HG03108 (cell line): ENCODE data around the gene ADCY9.

Experiments used
- ATAC-seq: cut with Tn5 transposase; IDR thresholded peaks from one replicate; pipeline ENCODE4 v1.9.1; 2021; ENCODE audit warnings: moderate library complexity; ENCODE audit not compliant: unreplicated experiment

The ADCY9 gene

DNA sequence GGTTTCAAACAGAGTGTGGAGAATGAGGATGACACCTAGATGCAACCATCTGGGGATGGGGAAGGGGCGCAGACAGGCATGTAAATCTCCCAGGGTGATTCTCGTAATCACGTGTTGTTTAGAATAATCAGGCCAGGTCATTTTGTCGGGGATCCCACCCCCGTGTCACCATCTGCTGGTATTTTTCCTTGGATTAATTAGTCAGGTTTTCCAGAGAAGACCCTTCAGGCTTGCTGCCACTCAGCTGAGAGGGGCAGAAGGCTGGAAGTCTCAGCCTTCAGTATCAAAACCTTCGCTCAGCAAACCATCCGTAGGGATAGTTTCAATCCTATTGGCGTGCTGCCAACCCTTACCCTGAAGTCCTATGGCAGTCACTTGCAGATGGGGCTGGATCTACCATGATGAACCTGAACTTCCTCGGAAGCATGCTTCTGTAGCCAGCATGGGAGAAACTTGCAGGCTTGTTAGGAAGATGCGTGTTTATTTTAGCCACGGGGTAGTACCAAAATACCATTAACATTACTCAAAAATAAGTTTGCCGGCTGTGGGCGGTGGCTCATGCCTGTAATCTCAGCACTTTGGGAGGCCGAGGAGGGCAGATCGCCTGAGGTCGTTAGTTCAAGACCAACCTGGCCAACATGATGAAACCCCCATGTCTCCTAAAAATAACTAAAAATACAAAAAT lies 7.5 kb upstream of the ADCY9 start:
- no peak for ATAC-seq

GRCh38 chr16:4120176-4120575 lies 3.9 kb upstream of the ADCY9 start:
- ATAC-seq = no peak

DNA sequence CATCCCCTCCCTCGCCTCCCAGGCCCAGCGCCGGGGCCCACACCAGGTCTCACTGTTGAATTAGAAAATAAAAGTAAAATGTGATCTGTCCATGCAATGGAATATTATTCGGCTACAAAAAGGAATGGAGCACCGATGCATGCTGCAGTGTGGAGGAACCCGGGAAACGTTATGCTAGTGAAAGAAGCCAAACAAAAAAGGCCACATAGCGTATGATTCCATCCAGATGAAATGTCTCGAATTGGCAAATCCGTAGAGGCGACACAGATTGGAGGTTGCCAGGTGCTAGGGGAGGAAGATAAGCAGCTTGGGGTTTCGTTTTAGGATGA lies 972 bp upstream of the ADCY9 start:
- no peak for ATAC-seq

DNA sequence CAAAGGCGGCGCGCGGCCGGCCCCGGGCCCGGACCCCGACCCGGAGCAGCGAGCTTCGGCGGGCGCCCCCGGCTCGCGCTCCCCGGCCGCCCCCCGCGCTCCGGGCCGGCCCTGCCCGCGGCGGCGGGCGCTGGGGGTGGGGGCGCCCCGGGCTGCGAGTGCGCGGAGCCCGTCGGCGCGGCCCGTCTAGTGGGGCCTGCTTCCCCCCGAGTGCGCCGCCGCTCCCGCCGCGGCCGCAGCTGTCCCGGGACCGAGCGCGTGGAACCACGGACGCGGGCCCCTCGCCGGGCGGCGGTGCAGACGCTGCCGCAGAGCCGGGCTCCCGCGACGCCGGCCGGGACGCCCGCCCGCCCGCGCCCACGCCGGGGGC lies 308 bp downstream of the ADCY9 start:
- peak; percentile 7 for ATAC-seq

DNA sequence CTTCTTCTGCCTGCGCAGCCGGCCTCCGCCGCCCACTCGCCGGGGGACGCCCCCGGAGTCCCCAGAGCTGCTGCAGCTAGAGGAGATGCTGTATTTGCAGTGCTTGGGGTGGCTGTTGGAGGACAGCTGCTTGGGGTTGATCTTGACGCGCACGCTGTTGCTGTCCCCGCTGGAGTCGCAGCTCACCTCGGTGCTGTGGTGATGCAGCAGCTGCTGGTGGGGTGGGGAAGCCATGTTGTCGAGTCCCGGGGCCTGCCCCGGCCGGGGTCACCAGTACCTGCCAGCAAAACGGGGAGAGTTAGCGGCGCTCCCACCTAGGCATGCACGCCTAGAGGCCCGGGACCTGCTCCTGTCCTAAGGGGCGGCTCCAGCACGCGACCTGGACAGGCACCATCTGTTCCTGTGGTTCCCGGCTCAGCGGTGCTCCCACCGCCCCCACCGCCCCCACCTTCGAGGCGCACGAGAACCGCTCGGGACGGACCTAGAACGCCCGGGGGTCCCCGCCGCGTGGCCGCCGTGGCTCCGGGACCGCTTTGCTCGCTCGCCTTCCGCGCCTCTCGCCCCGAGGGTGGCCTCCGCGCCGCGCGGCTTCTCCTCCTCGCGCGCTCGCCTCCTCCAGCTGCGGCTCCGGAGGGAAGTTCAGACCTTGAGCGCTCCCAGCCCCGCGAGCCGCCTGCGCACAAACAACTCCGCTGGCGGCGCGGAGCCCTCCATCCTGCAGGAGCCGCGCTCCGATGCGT lies 863 bp downstream of the ADCY9 start:
- peak; percentile 22 for ATAC-seq

DNA sequence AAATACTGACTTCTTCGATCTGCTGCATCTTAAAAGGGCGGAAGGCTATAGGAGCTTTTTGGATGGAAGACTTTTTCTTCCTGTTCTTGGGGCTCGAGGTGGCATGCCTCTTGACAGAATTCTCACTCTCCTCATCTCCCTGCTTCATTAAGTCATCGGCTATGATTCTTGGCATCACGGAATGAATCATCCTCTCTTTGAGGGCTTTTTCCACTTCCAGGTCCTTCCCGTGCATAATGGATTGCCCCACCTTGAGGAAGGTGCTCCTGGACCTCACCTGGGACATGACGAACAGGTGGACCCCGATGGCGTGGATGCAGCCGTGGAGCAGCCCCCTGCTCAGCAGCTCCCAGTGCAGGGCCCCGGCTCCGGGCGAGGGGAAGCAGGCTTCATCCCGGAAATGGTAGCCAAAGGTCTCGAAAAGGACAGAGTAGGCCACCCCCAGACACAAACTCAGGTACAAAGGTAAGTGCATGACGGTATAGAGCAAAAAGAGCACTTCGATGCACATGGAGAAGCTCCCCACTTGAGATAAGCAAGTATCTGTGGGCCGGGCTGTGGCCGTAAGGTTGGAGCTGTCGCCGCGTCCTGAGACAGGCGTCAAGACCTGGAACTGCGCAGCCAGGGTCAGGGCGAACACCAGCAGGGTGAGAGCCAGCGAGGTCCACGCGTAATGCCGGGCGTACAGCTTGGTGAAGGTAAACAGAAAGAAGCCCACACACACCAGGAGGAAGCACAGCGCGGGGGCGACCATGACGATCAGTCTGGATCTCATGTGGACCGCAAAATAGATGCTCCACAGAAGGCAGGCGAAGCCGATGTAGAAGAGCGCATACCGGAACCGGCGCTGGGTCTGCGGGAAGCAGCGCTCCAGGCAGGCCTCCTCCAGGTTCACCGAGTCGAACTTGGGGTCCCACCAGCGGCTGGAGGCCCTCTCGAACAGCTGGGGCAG lies 1.7 kb downstream of the ADCY9 start:
- ATAC-seq = no peak

DNA sequence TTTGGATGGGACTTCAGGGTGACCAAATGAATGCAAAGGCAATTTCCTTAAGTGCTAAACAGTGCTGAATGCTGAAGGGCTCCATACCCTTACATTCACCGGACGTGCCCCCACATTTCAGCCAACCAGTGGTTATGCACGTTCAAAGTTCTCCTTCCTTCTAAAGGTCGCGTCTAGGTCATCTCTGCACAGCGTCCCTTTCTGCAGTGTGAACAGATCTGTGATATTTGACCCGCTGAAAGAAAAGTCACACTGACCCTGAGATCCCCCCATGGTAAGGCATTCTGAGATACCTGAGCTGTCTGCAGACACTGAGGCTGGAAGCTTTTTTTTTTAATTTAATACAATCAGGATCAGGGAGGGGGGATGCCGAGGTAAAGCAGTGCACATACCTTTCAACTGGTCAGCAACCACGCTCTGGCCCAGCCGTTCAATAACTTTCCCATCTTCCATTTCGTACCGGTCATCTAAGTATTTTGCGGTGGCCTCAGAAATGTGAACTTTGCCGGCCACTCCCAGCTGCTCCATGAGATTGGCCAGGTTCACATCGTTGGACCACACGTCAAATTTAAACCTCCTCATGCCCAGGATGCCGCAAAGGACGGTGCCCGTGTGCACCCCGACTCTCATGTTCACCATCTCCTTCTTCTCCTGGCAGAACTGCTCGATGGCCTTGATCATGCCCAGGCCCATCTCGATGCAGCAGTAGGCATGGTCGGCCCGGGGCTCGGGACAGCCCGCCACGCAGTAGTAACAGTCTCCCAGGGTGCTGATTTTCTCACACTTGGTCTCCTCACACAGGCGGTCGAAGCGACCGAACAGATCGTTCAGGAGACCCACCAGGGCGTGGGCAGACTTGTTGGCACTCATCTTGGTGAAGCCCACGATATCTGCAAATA lies 2.6 kb downstream of the ADCY9 start:
- ATAC-seq = no peak

DNA sequence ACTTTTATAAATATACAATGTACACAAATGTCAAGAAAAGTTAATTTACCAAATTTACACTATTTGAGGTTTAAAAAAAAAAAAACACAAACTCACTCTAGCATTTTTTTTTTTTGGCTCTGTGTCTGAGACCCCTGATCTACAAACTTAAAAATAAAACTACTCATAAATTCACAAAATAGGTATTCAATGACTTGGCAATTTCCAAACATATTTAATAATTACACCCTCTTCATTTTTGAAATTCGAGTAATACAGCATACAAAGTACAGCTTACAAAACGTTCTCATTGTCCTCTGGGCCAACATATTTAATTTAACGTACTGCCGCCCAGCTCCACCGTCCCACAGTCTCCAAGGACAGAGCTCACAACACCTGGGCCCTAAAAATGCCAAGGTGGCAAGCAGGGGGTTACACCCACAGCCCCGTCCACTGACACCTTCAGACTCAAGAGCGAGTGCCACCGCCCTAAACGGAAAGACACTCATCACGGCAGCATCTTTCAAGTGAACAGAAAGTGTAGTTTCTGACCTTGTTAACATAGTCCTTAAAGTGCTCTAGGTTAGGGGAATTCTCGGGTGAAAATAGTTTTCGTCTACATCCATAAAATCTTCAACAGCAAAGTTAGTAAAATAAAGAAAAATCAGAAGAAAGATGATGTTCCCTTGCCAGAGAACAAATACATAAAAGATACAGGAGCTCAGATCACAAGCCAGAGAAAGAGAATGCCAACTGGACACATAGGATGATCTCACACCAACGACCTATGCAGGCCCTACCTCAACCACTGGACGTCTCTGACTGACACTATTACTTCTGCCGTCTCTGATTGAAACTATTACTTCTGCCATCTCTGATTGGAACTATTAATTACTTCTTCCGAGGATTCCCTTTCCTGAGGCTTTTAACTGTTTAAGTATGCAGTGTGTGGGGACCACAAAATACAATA lies 4.2 kb downstream of the ADCY9 start:
- ATAC-seq = no peak

- ATAC-seq = no peak
Measured at GRCh38 chr16:4110680-4111079, 5.6 kb downstream of the ADCY9 start.

DNA sequence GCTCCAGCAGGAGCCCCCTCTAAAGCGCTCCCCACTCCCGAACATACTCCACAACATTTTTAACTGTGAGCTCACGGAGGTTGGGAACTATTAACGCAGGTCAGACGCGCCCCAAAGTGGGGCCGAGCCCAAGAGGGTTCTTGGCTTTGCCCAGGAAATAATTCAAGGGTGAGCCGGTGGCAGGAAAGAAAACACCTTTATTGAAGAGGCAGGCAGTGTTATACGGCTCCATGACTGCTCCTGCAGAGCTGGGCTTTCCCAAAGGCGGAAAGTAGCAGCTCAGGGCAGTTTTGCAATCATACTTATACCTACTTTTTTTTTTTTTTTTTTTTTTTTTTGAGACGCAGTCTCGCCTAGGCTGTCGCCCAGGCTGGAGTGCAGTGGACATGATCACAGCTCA lies 6.2 kb downstream of the ADCY9 start:
- ATAC-seq = no peak

DNA sequence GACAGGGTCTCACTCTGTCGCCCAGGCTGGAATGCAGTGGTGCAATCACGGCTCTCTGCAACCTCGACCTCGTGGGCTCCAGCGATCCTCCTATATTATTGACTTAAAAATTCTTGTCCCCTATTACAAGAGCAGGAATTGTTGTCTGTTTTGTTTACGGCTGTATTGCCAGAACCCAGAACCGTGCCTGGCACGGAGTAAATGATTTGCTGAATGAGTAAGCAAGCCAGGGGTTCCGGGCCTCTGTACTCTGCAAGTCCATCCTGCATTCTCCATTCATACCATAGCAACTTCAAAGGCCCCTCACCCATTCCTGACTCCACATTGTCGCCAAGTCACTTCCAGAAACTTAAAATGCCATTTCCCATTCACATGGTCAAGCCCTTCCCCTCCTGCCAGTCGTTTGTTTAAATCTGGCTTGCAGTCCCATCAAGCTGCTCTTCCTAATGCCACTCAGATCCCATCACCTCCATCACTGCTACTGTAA lies 6.9 kb downstream of the ADCY9 start:
- no peak for ATAC-seq

GRCh38 chr16:4106516-4106915 lies 9.7 kb downstream of the ADCY9 start:
- no peak for ATAC-seq

DNA sequence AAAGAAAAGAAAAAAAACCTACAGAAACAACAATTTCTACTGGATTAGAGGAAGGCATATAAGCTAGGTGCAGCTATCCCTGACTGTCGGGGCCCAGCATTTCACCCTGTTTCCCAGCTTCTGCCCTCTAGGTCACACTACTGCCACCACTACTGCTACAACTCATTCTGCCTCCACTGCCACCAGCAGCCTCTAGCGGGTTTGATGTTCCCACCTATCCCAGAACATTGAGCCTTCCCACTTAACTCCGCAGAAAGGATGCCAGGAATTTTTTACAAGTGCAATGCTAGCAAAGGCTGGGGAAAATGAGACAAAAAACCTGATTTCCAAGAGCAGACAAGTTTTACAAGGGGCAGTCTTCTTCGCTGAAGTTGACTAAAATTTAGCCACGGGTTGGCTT lies 10.4 kb downstream of the ADCY9 start:
- ATAC-seq = no peak

DNA sequence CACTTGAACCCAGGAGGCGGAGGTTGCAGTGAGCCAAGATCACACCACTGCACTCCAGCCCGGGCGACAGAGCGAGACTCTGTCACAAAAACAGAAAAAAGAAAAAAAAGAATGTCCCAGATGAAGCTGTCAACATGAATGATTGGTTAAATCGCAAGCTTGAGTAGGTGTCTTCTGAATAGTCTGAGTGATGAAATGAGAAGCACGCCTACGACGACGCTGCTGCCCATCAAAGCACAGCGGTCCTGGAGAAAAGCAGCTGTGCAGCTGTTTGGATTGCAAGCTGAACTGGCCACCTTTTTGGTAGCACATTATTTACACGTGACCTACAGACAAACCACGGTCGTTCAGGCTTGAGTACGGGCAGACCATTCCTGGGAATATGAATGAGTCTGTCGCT lies 12.5 kb downstream of the ADCY9 start:
- no peak for ATAC-seq

GRCh38 chr16:4101421-4102219 lies 14.6 kb downstream of the ADCY9 start:
- ATAC-seq = no peak

DNA sequence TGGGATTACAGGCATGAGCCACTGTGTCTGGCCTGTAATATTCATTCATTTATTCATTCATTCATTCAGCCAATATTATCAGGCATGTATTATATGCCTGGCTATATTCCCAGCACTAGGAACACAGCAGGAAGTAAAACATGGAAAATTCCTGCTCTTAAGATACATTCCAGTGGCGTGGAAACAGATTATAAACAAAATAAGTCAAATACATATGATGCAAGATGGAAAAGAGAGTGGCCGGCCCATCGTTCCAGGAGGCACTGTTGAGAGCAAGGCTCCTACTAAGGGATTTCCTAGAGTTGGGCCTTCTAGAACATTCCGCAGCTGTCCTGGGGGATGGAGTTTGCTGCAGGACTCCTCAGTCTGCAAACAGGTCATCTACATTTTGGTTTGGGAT lies 17.7 kb downstream of the ADCY9 start:
- no peak for ATAC-seq

DNA sequence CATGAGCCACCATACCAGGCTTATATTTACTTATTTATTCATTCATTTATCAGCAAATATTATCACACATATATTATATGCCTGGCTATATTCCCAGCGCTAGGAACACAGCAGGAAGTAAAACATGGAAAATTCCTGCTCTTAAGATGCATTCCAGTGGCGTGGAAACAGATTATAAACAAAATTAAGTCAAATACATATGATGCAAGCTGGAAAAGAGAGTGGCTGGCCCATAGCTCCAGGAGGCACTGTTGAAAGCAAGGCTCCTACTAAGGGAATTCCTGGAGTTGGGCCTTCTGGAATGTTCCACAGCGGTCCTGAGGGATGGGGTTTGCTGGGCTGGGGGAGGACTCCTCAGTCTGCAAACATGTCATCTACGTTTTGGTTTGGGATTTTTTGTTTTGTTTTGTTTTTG lies 18.4 kb downstream of the ADCY9 start:
- no peak for ATAC-seq

GRCh38 chr16:4096509-4096908 lies 19.7 kb downstream of the ADCY9 start:
- no peak for ATAC-seq
